Gastroesophageal sphincter (tissue), 4 donors: Measurements from ENCODE around the gene SF1. TPM values are rescaled to one million over a fixed set of nuclear protein-coding genes. Genes with fewer than 3 reads are reported as not detected.

Experiments
- ATAC-seq: fragments of 150-250 bp; one replicate; pipeline ENCODE4 v1.9.1; 2016; ENCODE audit warnings: mild to moderate bottlenecking, moderate library complexity
- H3K27ac ChIP-seq, 4 donors: fragments of 200-600 bp; sonication (generic) in 3 of 4; 1 replicate in 3 of 4; 2 replicates in 1 of 4; pipeline ENCODE4 v1.5.1; 2016 to 2019
- H3K27me3 ChIP-seq: fragments of 200-600 bp; sonication (generic); one replicate; pipeline ENCODE4 v1.5.1; 2019
- H3K36me3 ChIP-seq, 2 donors: fragments of 200-600 bp; sonication (generic); one replicate each; pipeline ENCODE4 v1.5.1; 2019; ENCODE audit warnings: control low read depth in 1 of 2
- H3K4me1 ChIP-seq, 3 donors: fragments of 200-600 bp; sonication (generic); 1 replicate in 2 of 3; 2 replicates in 1 of 3; pipeline ENCODE4 v1.5.1; 2016 to 2019; ENCODE audit warnings: control low read depth in 2 of 3
- H3K4me3 ChIP-seq, 2 donors: fragments of 200-600 bp; sonication (generic); one replicate each; pipeline ENCODE4 v1.5.1; 2019; ENCODE audit warnings: mild to moderate bottlenecking in 1 of 2, moderate library complexity in 1 of 2
- H3K9me3 ChIP-seq, 3 donors: fragments of 200-600 bp; sonication (generic); one replicate each; pipeline ENCODE4 v1.5.1; 2017 to 2019; ENCODE audit warnings: control low read depth in 2 of 3
- CTCF ChIP-seq, 4 experiments: fragments of 200-600 bp in 2 of 4; fragments of 450-650 bp in 2 of 4; sonication (generic) in 1 of 4; IDR thresholded peaks; one replicate each; pipeline ENCODE4 v1.5.1; 2017 to 2019; ENCODE audit warnings: antibody characterized with exemption in 4 of 4, mild to moderate bottlenecking in 2 of 4, moderate library complexity in 2 of 4
- EP300 ChIP-seq: sonication (generic); formaldehyde crosslinking; IDR thresholded peaks from one replicate; pipeline ENCODE4 v1.6.1; 2017; ENCODE audit warnings: antibody characterized with exemption, mild to moderate bottlenecking
- POLR2A ChIP-seq, 2 donors: fragments of 450-650 bp; IDR thresholded peaks; one replicate each; pipeline ENCODE4 v1.6.1; 2017; ENCODE audit warnings: antibody characterized with exemption in 2 of 2, mild to moderate bottlenecking in 2 of 2, moderate library complexity in 1 of 2
- POLR2AphosphoS5 ChIP-seq: sonication (generic); formaldehyde crosslinking; IDR thresholded peaks from one replicate; pipeline ENCODE4 v1.6.1; 2017; ENCODE audit warnings: antibody characterized with exemption
- WGBS, 2 donors: methylation state at CpG; one replicate each; pipeline ENCODE4 v1.1.5; 2018; ENCODE audit warnings: low coverage in 1 of 2; 5-methylcytosine and 5-hydroxymethylcytosine counted together
- total RNA-seq, 4 donors: library from RNA; depleted of rRNA; stranded (reverse); fragments of >200 nt; gene quantifications; one replicate each; pipeline ENCODE4 v1.1.0, GENCODE V29; 2016

Gene SF1
- total RNA-seq, 4 donors from 2014 or later: 187 to 314 (median 253) TPM

- H3K27me3 ChIP-seq: no peaks in the 10 kb centered on the region
- H3K4me3 ChIP-seq: no peak overlapping the region
- no peak for ATAC-seq
- TF ChIP-seq EP300 (no peak), CTCF (IDR thresholded peaks at IDR 0.05) (no peak), POLR2AphosphoS5 (no peak), POLR2A (IDR thresholded peaks at IDR 0.05) (no peak)
- no peaks in the 10 kb centered on the region for H3K9me3 ChIP-seq
- H3K36me3 ChIP-seq: peaks cover 23 to 95% of the 10 kb centered on the region in 2 donors
- H3K4me1 ChIP-seq: peaks cover 4 to 89% (median 36%) of the 10 kb centered on the region in 3 donors
- H3K27ac ChIP-seq: peak overlapping the region in 3 of 4 donors; percentile 82 to 86 (median 86)
- 65 to 81% methylated on average over 10 to 13 of the region's 42 CpGs for WGBS, 2 donors
These were observed 12.3 kb downstream of the SF1 start for GRCh38 chr11:64765851-64766665.

GRCh38 chr11:64765291-64765850 lies 13.0 kb downstream of the SF1 start:
- Histone ChIP-seq H3K4me3 (no peak overlapping the region), H3K36me3 (peaks cover 23 to 88% of the 10 kb centered on the region in 2 donors), H3K9me3 (no peaks in the 10 kb centered on the region), H3K27ac (peak overlapping the region in 3 of 4 donors; percentile 82 to 86 (median 86)), H3K4me1 (peaks cover 4 to 89% (median 38%) of the 10 kb centered on the region in 3 donors), H3K27me3 (no peaks in the 10 kb centered on the region)
- WGBS, 2 donors: 82% methylated on average over 24 of the region's 30 CpGs; no CpG with 5 or more reads in 1 of the 2 donors
- TF ChIP-seq POLR2A (IDR thresholded peaks at IDR 0.05): no peak
- peak in 2 of 4 experiments; percentile 48 to 52 for TF ChIP-seq CTCF (IDR thresholded peaks at IDR 0.05)
- no peak for ATAC-seq

- Histone ChIP-seq H3K36me3 (peaks cover 18 to 82% of the 10 kb centered on the region in 2 donors), H3K27ac (peak overlapping the region in 3 of 4 donors; percentile 84 to 86 (median 86)), H3K27me3 (no peaks in the 10 kb centered on the region), H3K4me1 (peaks cover 7 to 91% (median 44%) of the 10 kb centered on the region in 3 donors), H3K9me3 (no peaks in the 10 kb centered on the region), H3K4me3 (no peak overlapping the region)
- 57 to 83% methylated on average over 4 to 8 of the region's 8 CpGs for WGBS, 2 donors
- no peak for ATAC-seq
- TF ChIP-seq POLR2AphosphoS5 (no peak), POLR2A (IDR thresholded peaks at IDR 0.05) (no peak), CTCF (IDR thresholded peaks at IDR 0.05) (no peak), EP300 (no peak)
These were observed 13.6 kb downstream of the SF1 start for GRCh38 chr11:64764753-64765152.

GRCh38 chr11:64764040-64764611 lies 14.2 kb downstream of the SF1 start:
- Histone ChIP-seq H3K27me3 (no peaks in the 10 kb centered on the region), H3K36me3 (peaks cover 11 to 76% of the 10 kb centered on the region in 2 donors), H3K9me3 (no peaks in the 10 kb centered on the region), H3K27ac (peak overlapping the region; percentile 16 to 86 (median 85)), H3K4me1 (peaks cover 7 to 97% (median 50%) of the 10 kb centered on the region in 3 donors), H3K4me3 (no peak overlapping the region)
- TF ChIP-seq POLR2A (IDR thresholded peaks at IDR 0.05): no peak
- no peak for TF ChIP-seq EP300
- peak; percentile 55 for TF ChIP-seq POLR2AphosphoS5
- no peak for TF ChIP-seq CTCF (IDR thresholded peaks at IDR 0.05)
- ATAC-seq: no peak
- WGBS, 2 donors: 19 to 48% methylated on average over 3 to 7 of the region's 11 CpGs
